GM12878 (cell line): ENCODE measurements around the gene SLC24A3.

Source experiments
- CREM ChIP-seq: IDR thresholded peaks from 2 replicates; pipeline ENCODE4 v1.6.1; 2014; ENCODE audit warnings: antibody characterized with exemption, low read depth
- EZH2 ChIP-seq: IDR thresholded peaks from 2 replicates; pipeline ENCODE4 v1.6.1; 2012; ENCODE audit warnings: low read depth, mild to moderate bottlenecking, control low read depth, inconsistent platforms, low read length, borderline replicate concordance; ENCODE audit not compliant: control insufficient read depth
- HDAC6 ChIP-seq: fragments of 200-600 bp; sonication (generic); IDR thresholded peaks from one replicate; pipeline ENCODE4 v1.8.0; 2017; ENCODE audit warnings: antibody characterized with exemption; ENCODE audit not compliant: unreplicated experiment
- POLR2A ChIP-seq: IDR thresholded peaks from 2 replicates; pipeline ENCODE4 v1.6.1; 2011; ENCODE audit warnings: low read depth, mild to moderate bottlenecking, low read length
- TF ChIP-seq, protein P1 (sequence below), 3 experiments: IDR thresholded peaks in 2 of 3; conservative IDR thresholded peaks in 1 of 3; 2 replicates each; pipeline ENCODE4 v1.5.1; 2011; ENCODE audit warnings: low read depth in 3 of 3, low read length in 3 of 3, mild to moderate bottlenecking in 3 of 3, control low read depth in 2 of 3, moderate library complexity in 2 of 3, inconsistent platforms in 1 of 3, mixed read lengths in 1 of 3; ENCODE audit not compliant: control insufficient read depth in 2 of 3, insufficient read depth in 1 of 3; ENCODE audit errors: extremely low read depth in 1 of 3
- TF ChIP-seq, protein P2 (sequence below): fragments of 450-650 bp; IDR thresholded peaks from 2 replicates; pipeline ENCODE4 v1.6.1; 2017; ENCODE audit warnings: mild to moderate bottlenecking, moderate library complexity
- TF ChIP-seq, protein P3 (sequence below): IDR thresholded peaks from 2 replicates; pipeline ENCODE4 v1.6.1; 2012; ENCODE audit warnings: low read depth, low read length, improper control_type of control experiment
- TF ChIP-seq, protein P4 (sequence below): fragments of 450-650 bp; IDR thresholded peaks from 2 replicates; pipeline ENCODE4 v1.6.1; 2017; ENCODE audit warnings: antibody characterized with exemption, mild to moderate bottlenecking, moderate library complexity

DNA sequence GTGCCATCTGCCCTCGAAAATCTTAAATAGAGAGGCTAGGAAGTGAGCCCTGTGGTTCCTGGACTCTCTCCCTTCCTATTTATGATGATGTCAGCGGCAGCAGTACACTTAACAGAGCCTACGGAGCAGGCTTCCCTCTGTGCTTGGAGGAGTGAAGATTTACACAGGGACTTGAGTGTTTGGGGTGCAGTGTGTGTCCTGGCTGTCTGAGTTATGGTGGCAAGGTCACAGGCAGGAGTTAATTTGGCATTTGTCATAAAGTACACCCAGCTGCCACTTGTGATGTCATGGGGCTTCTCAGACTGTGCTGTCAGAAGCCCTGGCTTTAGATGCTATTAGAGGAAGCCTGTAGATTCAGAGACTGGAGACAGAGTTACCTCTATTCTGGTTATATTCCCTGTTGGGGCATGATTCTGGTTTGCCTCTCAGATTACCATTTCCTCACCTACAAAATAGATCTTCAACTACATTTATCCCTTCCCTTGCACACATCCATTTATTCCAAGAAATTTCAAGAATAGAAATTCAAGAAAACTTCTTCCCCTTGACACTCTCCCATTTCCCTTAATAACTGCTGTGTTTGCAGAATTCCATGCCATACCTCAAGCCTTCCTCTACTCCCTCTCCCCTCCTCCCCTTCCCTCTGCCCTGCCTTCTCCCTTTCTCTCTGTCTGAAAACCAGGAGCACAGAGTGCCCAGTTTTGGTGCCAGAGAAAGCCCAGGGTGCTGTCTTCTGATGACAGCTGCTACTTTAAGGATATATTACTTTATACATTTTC is 72.1 kb downstream of the SLC24A3 start:
- TF ChIP-seq CREM (no peak), EZH2 (no peak), POLR2A (no peak), HDAC6 (no peak)
- TF ChIP-seq, protein P1, sequence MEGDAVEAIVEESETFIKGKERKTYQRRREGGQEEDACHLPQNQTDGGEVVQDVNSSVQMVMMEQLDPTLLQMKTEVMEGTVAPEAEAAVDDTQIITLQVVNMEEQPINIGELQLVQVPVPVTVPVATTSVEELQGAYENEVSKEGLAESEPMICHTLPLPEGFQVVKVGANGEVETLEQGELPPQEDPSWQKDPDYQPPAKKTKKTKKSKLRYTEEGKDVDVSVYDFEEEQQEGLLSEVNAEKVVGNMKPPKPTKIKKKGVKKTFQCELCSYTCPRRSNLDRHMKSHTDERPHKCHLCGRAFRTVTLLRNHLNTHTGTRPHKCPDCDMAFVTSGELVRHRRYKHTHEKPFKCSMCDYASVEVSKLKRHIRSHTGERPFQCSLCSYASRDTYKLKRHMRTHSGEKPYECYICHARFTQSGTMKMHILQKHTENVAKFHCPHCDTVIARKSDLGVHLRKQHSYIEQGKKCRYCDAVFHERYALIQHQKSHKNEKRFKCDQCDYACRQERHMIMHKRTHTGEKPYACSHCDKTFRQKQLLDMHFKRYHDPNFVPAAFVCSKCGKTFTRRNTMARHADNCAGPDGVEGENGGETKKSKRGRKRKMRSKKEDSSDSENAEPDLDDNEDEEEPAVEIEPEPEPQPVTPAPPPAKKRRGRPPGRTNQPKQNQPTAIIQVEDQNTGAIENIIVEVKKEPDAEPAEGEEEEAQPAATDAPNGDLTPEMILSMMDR (IDR thresholded peaks at IDR 0.05 in 2 of 3, conservative IDR thresholded peaks at IDR 0.05 in 1 of 3; ENCODE audit: control insufficient read depth in 2 of 3, extremely low read depth in 1 of 3, insufficient read depth in 1 of 3, low read depth in 3 of 3, low read length in 3 of 3), result no peak
- TF ChIP-seq, protein P2, sequence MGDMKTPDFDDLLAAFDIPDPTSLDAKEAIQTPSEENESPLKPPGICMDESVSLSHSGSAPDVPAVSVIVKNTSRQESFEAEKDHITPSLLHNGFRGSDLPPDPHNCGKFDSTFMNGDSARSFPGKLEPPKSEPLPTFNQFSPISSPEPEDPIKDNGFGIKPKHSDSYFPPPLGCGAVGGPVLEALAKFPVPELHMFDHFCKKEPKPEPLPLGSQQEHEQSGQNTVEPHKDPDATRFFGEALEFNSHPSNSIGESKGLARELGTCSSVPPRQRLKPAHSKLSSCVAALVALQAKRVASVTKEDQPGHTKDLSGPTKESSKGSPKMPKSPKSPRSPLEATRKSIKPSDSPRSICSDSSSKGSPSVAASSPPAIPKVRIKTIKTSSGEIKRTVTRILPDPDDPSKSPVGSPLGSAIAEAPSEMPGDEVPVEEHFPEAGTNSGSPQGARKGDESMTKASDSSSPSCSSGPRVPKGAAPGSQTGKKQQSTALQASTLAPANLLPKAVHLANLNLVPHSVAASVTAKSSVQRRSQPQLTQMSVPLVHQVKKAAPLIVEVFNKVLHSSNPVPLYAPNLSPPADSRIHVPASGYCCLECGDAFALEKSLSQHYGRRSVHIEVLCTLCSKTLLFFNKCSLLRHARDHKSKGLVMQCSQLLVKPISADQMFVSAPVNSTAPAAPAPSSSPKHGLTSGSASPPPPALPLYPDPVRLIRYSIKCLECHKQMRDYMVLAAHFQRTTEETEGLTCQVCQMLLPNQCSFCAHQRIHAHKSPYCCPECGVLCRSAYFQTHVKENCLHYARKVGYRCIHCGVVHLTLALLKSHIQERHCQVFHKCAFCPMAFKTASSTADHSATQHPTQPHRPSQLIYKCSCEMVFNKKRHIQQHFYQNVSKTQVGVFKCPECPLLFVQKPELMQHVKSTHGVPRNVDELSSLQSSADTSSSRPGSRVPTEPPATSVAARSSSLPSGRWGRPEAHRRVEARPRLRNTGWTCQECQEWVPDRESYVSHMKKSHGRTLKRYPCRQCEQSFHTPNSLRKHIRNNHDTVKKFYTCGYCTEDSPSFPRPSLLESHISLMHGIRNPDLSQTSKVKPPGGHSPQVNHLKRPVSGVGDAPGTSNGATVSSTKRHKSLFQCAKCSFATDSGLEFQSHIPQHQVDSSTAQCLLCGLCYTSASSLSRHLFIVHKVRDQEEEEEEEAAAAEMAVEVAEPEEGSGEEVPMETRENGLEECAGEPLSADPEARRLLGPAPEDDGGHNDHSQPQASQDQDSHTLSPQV, result no peak
- TF ChIP-seq, protein P3, sequence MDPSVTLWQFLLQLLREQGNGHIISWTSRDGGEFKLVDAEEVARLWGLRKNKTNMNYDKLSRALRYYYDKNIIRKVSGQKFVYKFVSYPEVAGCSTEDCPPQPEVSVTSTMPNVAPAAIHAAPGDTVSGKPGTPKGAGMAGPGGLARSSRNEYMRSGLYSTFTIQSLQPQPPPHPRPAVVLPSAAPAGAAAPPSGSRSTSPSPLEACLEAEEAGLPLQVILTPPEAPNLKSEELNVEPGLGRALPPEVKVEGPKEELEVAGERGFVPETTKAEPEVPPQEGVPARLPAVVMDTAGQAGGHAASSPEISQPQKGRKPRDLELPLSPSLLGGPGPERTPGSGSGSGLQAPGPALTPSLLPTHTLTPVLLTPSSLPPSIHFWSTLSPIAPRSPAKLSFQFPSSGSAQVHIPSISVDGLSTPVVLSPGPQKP, result no peak
- TF ChIP-seq, protein P4, sequence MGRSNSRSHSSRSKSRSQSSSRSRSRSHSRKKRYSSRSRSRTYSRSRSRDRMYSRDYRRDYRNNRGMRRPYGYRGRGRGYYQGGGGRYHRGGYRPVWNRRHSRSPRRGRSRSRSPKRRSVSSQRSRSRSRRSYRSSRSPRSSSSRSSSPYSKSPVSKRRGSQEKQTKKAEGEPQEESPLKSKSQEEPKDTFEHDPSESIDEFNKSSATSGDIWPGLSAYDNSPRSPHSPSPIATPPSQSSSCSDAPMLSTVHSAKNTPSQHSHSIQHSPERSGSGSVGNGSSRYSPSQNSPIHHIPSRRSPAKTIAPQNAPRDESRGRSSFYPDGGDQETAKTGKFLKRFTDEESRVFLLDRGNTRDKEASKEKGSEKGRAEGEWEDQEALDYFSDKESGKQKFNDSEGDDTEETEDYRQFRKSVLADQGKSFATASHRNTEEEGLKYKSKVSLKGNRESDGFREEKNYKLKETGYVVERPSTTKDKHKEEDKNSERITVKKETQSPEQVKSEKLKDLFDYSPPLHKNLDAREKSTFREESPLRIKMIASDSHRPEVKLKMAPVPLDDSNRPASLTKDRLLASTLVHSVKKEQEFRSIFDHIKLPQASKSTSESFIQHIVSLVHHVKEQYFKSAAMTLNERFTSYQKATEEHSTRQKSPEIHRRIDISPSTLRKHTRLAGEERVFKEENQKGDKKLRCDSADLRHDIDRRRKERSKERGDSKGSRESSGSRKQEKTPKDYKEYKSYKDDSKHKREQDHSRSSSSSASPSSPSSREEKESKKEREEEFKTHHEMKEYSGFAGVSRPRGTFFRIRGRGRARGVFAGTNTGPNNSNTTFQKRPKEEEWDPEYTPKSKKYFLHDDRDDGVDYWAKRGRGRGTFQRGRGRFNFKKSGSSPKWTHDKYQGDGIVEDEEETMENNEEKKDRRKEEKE, result no peak
